Fibroblast of mammary gland (primary cell): ENCODE results near the gene JUNB.
A peak's percentile ranks its signal among the peaks of the same experiment; 100 is the strongest.

ENCODE experiments used
- DNase-seq: peaks from one replicate; pipeline ENCODE4 v3.0.0-alpha.2; 2010; ENCODE audit warnings: low read depth
- H3K4me3 ChIP-seq: 2 replicates; pipeline ENCODE4 v1.5.1; 2011; ENCODE audit warnings: low read depth, mild to moderate bottlenecking, low read length, moderate library complexity; ENCODE audit not compliant: control insufficient read depth
- CTCF ChIP-seq: conservative IDR thresholded peaks from 2 replicates; pipeline ENCODE4 v1.5.1; 2011; ENCODE audit warnings: low read depth, low read length, inconsistent platforms; ENCODE audit not compliant: control insufficient read depth, insufficient read depth

Gene JUNB

GRCh38 chr19:12785431-12786031 is 5.8 kb upstream of the JUNB start:
- no peak for TF ChIP-seq CTCF
- no peak for DNase-seq
- no peak overlapping the region for H3K4me3 ChIP-seq

DNA sequence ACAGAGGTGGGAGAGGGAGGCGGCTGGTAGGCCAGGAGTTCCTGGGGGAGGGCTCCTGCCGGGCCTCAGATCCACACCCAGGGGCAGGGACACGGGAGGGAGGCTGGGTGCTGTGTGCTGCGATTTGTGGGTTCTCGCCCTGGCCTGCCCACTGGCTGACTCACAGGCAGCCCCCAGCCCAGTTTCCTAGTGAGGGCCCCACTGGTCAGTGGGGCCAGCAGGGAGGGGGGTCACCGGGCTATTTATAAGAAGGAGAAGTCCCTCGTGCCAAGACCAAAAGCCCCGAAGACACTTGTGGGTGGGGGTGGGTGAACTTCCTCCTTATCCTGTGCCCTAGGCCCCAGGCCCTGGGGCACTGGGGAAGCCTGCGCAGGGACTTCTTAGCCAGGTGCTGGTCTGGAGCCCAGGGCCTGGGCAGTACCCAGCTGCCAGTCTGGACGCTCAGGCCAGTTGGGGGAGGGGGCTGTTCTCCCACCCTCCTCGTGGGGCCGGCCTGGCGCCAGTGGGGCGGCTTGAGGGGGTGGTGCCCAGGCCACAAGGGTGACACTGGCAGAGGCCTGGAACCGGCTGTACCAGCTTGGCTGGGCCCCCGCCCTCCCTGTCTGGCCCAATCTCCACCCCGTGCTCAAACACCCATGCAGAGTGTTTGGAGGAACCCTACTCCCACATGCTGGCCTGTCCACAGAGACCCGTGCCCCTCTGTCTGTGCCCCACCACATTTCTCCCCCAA is 5.0 kb upstream of the JUNB start:
- TF ChIP-seq CTCF: no peak
- no peak for DNase-seq
- no peak overlapping the region for H3K4me3 ChIP-seq

DNA sequence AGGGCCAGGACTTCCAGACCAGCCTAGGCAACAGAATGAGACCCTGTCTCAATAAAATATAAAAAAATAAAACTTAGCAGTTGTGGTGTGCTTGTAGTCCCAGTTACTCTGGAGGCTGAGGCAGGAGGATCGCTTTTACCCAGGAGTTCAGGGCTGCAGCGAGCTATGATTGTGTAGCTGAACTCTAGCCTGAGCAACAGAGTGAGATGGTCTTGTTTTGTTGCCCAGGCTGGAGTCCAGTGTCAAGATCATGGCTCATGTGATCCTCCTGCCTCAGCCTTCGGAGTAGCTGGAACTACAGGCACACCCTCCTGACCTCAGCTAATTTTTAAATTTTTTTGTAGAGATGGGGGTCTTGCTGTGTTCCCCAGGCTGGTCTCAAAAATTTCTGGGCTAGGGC is 4.3 kb upstream of the JUNB start:
- TF ChIP-seq CTCF: no peak
- no peak for DNase-seq
- no peak overlapping the region for H3K4me3 ChIP-seq

DNA sequence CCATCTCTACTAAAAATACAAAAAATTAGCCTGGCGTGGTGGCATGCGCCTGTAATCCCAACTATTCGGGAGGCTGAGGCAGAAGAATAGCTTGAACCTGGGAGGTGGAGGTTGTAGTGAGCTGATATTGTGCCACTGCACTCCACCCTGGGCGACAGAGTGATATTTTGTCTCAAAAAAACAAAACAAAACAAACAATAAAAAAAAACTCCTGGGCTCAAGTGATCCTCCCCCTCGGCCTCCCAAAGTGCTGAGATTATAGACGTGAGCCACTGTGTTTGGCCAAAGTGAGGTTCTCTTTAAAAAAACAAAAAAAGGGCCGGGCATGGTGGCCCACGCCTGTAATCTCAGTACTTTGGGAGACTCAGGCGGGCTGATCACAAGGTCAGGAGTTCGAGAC is 3.8 kb upstream of the JUNB start:
- no peak for DNase-seq
- TF ChIP-seq CTCF: no peak
- no peak overlapping the region for H3K4me3 ChIP-seq

- TF ChIP-seq CTCF: no peak
- no peak for DNase-seq
- no peak overlapping the region for H3K4me3 ChIP-seq
These were observed 3.1 kb upstream of the JUNB start for GRCh38 chr19:12788042-12788681.

- peak; percentile 74 for DNase-seq
- TF ChIP-seq CTCF: no peak
- H3K4me3 ChIP-seq: peak overlapping the region; percentile 8
These were observed 2.6 kb upstream of the JUNB start for GRCh38 chr19:12788682-12789097.
